GM13977 (cell line): ENCODE results near the gene DOCK9.

Experiments used
- DNase-seq: peaks from one replicate; pipeline ENCODE4 v3.0.0; 2012; ENCODE audit warnings: low spot score
- CTCF ChIP-seq: IDR thresholded peaks from 2 replicates; pipeline ENCODE4 v1.5.1; 2012; ENCODE audit warnings: mild to moderate bottlenecking, control low read depth; ENCODE audit not compliant: insufficient read depth; ENCODE audit errors: extremely low read depth, missing control alignments
- in situ Hi-C: fragments of 300-500 bp; cut with MboI; formaldehyde crosslinking; loops from one replicate; pipeline ENCODE4 v1.12.0; 2022; ENCODE audit warnings: low sequenced_read_pairs, low pct_unique_long_range_greater_than_20kb, mixed read lengths, inconsistent platforms; ENCODE audit not compliant: unreplicated experiment

The DOCK9 gene

DNA sequence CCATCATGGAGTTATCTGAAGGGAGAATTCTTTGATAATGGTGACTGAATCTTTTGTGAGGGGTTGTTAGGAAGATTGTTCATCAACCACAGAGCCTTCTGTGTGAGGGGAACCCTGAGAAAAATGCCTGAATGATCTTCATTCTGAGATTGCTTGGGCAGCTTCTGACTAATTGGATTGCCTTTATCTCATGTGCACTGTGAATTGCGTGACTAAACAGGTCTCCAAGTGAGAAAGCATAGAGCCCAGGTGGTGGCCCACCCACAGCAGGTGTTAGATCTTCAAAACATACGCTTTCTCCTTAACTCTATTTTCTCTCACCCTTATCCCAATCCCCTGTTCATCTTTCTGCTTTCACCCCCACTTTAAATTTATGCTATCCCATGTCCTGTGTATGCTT lies 58.3 kb downstream of the DOCK9 start:
- no peak for TF ChIP-seq CTCF
- no peak for DNase-seq
- in situ Hi-C loops: no loop called here

DNA sequence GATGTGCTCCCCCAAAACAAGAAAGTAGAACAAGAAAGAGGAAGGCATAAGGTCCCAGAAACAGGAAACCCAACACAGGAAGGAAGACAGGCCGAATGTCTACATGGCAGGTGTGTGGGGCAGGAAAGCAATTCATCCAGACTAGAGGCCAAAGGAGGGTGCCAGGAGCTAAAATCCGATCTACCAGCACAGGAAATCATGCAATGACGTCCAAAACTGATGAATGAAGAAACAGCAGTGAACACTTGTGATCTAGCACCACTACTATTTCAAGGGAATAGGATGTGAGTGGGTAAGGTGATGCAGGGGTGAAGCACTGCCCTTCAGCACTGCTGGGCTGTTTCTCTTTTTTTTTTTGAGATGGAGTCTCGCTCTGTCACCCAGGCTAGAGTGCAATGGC lies 59.1 kb downstream of the DOCK9 start:
- no peak for DNase-seq
- TF ChIP-seq CTCF: no peak
- in situ Hi-C loops: no loop called here

- TF ChIP-seq CTCF: no peak
- no peak for DNase-seq
- in situ Hi-C loops: no loop called here
These were observed 60.7 kb downstream of the DOCK9 start for GRCh38 chr13:98917116-98917515.

GRCh38 chr13:98916403-98916802 lies 61.5 kb downstream of the DOCK9 start:
- no peak for TF ChIP-seq CTCF
- no peak for DNase-seq
- in situ Hi-C loops: no loop called here

DNA sequence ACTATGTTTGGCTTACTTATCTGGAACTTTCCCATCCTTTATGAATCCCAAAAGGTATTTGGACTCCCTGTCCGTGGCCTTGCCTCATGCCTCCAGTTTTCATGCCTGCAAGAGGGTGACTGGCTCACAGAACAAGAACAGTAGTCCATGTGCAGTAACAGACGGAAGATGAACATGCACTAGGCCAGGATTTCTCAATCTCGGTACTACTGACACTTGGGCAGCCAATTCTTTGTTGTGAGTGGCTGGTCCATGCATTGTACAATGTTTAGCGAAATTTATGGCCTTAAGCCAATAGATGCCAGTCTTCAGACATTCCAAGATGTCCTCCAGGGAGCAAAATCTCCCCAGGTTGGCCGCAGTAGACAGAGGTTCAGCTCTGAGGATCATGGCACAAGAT lies 61.9 kb downstream of the DOCK9 start:
- no peak for DNase-seq
- TF ChIP-seq CTCF: no peak
- in situ Hi-C loops: no loop called here

- in situ Hi-C loops: no loop called here
- TF ChIP-seq CTCF: no peak
- no peak for DNase-seq
These were observed 62.3 kb downstream of the DOCK9 start for GRCh38 chr13:98915563-98915962.

GRCh38 chr13:98913741-98914140 lies 64.1 kb downstream of the DOCK9 start:
- DNase-seq: no peak
- in situ Hi-C loops: no loop called here
- TF ChIP-seq CTCF: no peak
